ENCODE results near the gene MYO10.
"Not testable (repeated sequence)": the region's sequence is repeated elsewhere in the genome, so short reads cannot be mapped to it uniquely, and the experiment has no call there.

Gene MYO10

GRCh38 chr5:16880547-16880946 lies 55.5 kb downstream of the MYO10 start:
- H3K4me3 ChIP-seq (ENCODE audit: low read length): no peak overlapping the region
- no peak for TF ChIP-seq CTCF (conservative IDR thresholded peaks at IDR 0.05; ENCODE audit: low read depth, low read length)
- DNase-seq (ENCODE audit: low read depth): no peak

- no peak for DNase-seq (ENCODE audit: low read depth)
- no peak for TF ChIP-seq CTCF (conservative IDR thresholded peaks at IDR 0.05; ENCODE audit: low read depth, low read length)
- H3K4me3 ChIP-seq (ENCODE audit: low read length): no peak overlapping the region
Measured at GRCh38 chr5:16879650-16880049, 56.4 kb downstream of the MYO10 start.

GRCh38 chr5:16879191-16879590 lies 56.9 kb downstream of the MYO10 start:
- no peak overlapping the region for H3K4me3 ChIP-seq (ENCODE audit: low read length)
- DNase-seq (ENCODE audit: low read depth): no peak
- TF ChIP-seq CTCF (conservative IDR thresholded peaks at IDR 0.05; ENCODE audit: low read depth, low read length): no peak

GRCh38 chr5:16877267-16877935 lies 58.7 kb downstream of the MYO10 start:
- no peak for DNase-seq (ENCODE audit: low read depth)
- no peak for TF ChIP-seq CTCF (conservative IDR thresholded peaks at IDR 0.05; ENCODE audit: low read depth, low read length)

GRCh38 chr5:16874424-16874823 lies 61.7 kb downstream of the MYO10 start:
- not testable (repeated sequence) for H3K4me3 ChIP-seq (ENCODE audit: low read length); DNase-seq (ENCODE audit: low read depth)

More at GRCh38 chr5:16877267-16877935, 58.7 kb downstream of the MYO10 start:
- H3K4me3 ChIP-seq (ENCODE audit: low read length): no peak overlapping the region

GRCh38 chr5:16871746-16872339 lies 64.2 kb downstream of the MYO10 start:
- TF ChIP-seq CTCF (conservative IDR thresholded peaks at IDR 0.05; ENCODE audit: low read depth, low read length): no peak
- DNase-seq (ENCODE audit: low read depth): no peak

GRCh38 chr5:16870878-16871277 lies 65.2 kb downstream of the MYO10 start:
- DNase-seq (ENCODE audit: low read depth): no peak
- no peak for TF ChIP-seq CTCF (conservative IDR thresholded peaks at IDR 0.05; ENCODE audit: low read depth, low read length)
- no peak overlapping the region for H3K4me3 ChIP-seq (ENCODE audit: low read length)

More at GRCh38 chr5:16871746-16872339, 64.2 kb downstream of the MYO10 start:
- H3K4me3 ChIP-seq (ENCODE audit: low read length): no peak overlapping the region
